OCI-LY7 (cell line): Measurements from ENCODE around the gene TBC1D21. TPM values are rescaled to one million over a fixed set of nuclear protein-coding genes. Genes with fewer than 3 reads are reported as not detected.

Experiments used
- BruUV-seq: library from RNA; stranded (reverse); fragments of 400-500 nt; replicated peaks from 2 replicates; lab custom pipeline; 2021; lab: Mats Ljungman, UMichigan
- CTCF ChIA-PET: fragments of 300-600 bp; sonication (Branson Sonifier 250); formaldehyde crosslinking; loops from one replicate; lab custom pipeline; 2022; ENCODE audit warnings: antibody characterized with exemption; ENCODE audit not compliant: unreplicated experiment; lab: Charles Lee
- POLR2A ChIA-PET: fragments of 300-600 bp; sonication (Branson Sonifier 250); formaldehyde crosslinking; loops from one replicate; lab custom pipeline; 2022; ENCODE audit warnings: antibody characterized with exemption; lab: Charles Lee
- DNase-seq: peaks from one replicate; pipeline ENCODE4 v3.0.0-alpha.2; 2015; ENCODE audit warnings: low spot score
- H2AFZ ChIP-seq: fragments of 200-600 bp; sonication (generic), shearing (Covaris generic); 2 replicates; pipeline ENCODE4 v1.6.1; 2014; ENCODE audit warnings: mild to moderate bottlenecking, antibody characterized with exemption, low read length, moderate library complexity
- H3K27ac ChIP-seq: fragments of 200-600 bp; sonication (generic); 2 replicates; pipeline ENCODE4 v1.5.1; 2014; ENCODE audit warnings: mixed run types, low read depth, mild to moderate bottlenecking, moderate library complexity, low read length, inconsistent platforms; ENCODE audit not compliant: poor library complexity, severe bottlenecking
- H3K36me3 ChIP-seq: fragments of 200-600 bp; sonication (generic); 2 replicates; pipeline ENCODE4 v1.6.1; 2014; ENCODE audit warnings: mild to moderate bottlenecking, antibody characterized with exemption, low read length, moderate library complexity, mixed read lengths; ENCODE audit not compliant: insufficient read depth
- H3K4me1 ChIP-seq: fragments of 200-600 bp; sonication (generic); 2 replicates; pipeline ENCODE4 v1.5.1; 2014; ENCODE audit warnings: mild to moderate bottlenecking, low read length; ENCODE audit not compliant: insufficient read depth, poor library complexity, severe bottlenecking
- H3K4me2 ChIP-seq: fragments of 200-600 bp; sonication (generic); 2 replicates; pipeline ENCODE4 v1.6.1; 2014; ENCODE audit warnings: mild to moderate bottlenecking, low read length
- H3K4me3 ChIP-seq: fragments of 200-600 bp; sonication (generic); 2 replicates; pipeline ENCODE4 v1.5.1; 2014; ENCODE audit warnings: mild to moderate bottlenecking, low read depth, low read length; ENCODE audit not compliant: poor library complexity, severe bottlenecking
- H3K79me2 ChIP-seq: fragments of 200-600 bp; sonication (generic); 2 replicates; pipeline ENCODE4 v1.6.1; 2016; ENCODE audit warnings: low read depth, mild to moderate bottlenecking, low read length, moderate library complexity, mixed read lengths; ENCODE audit not compliant: insufficient read depth
- H3K9me2 ChIP-seq: fragments of 200-600 bp; sonication (generic); 2 replicates; pipeline ENCODE4 v1.6.1; 2016; ENCODE audit warnings: mild to moderate bottlenecking, low read length, mixed read lengths; ENCODE audit not compliant: insufficient read depth
- H3K9me3 ChIP-seq: fragments of 200-600 bp; sonication (generic); 2 replicates; pipeline ENCODE4 v1.6.1; 2014; ENCODE audit warnings: mild to moderate bottlenecking, mixed run types, low read length, mixed read lengths
- H4K20me1 ChIP-seq: fragments of 200-600 bp; sonication (generic); 2 replicates; pipeline ENCODE4 v1.6.1; 2014; ENCODE audit warnings: mild to moderate bottlenecking, antibody characterized with exemption, low read length, moderate library complexity, mixed read lengths; ENCODE audit not compliant: insufficient read depth
- CTCF ChIP-seq: fragments of 200-600 bp; sonication (generic); conservative IDR thresholded peaks from 2 replicates; pipeline ENCODE4 v1.5.1; 2014; ENCODE audit warnings: mild to moderate bottlenecking, antibody characterized with exemption, low read length, moderate library complexity, mixed read lengths
- EZH2phosphoT487 ChIP-seq: fragments of 200-600 bp; sonication (generic); IDR thresholded peaks from 2 replicates; pipeline ENCODE4 v1.6.1; 2018; ENCODE audit warnings: low read depth, borderline replicate concordance, mild to moderate bottlenecking, mixed run types, antibody characterized with exemption, low read length, moderate library complexity, mixed read lengths
- intact Hi-C: fragments of 100-400 bp; cut with micrococcal nuclease; formaldehyde crosslinking; loops from one replicate; pipeline ENCODE4 v1.10.0; 2022; ENCODE audit not compliant: unreplicated experiment
- total RNA-seq, 2 experiments: library from RNA; depleted of rRNA in 1 of 2; stranded (reverse); fragments of >200 nt in 1 of 2; shearing (Covaris generic) in 1 of 2; gene quantifications; 2 replicates each; pipeline ENCODE4 v1.2.3, GENCODE V29; 2014 to 2022

Gene TBC1D21
- total RNA-seq, 2 experiments from 2014 or later = not detected

- no peaks in the 10 kb centered on the region for H3K4me1 ChIP-seq
- no TSS peak for BruUV-seq
- H3K4me2 ChIP-seq = no peak overlapping the region
- TF ChIP-seq CTCF (no peak), EZH2phosphoT487 (no peak)
- H3K9me3 ChIP-seq = no peaks in the 10 kb centered on the region
- H3K27ac ChIP-seq = no peak overlapping the region
- no peak for DNase-seq
- no peak overlapping the region for H2AFZ ChIP-seq
- H3K9me2 ChIP-seq = no peaks in the 10 kb centered on the region
- ChIA-PET CTCF (no interaction called here), POLR2A (no interaction called here)
- H3K36me3 ChIP-seq = no peaks in the 10 kb centered on the region
- intact Hi-C loops = no loop called here
- no peaks in the 10 kb centered on the region for H3K79me2 ChIP-seq
- H4K20me1 ChIP-seq = no peaks in the 10 kb centered on the region
- no peak overlapping the region for H3K4me3 ChIP-seq
Measured at GRCh38 chr15:73899197-73900094, 26.1 kb downstream of the TBC1D21 start.

- no TSS peak for BruUV-seq
- no peak for TF ChIP-seq CTCF
- no peak for TF ChIP-seq EZH2phosphoT487
- POLR2A ChIA-PET = no interaction called here
- Histone ChIP-seq H3K79me2 (no peaks in the 10 kb centered on the region), H4K20me1 (no peaks in the 10 kb centered on the region), H3K36me3 (no peaks in the 10 kb centered on the region), H3K9me3 (no peaks in the 10 kb centered on the region), H3K4me2 (no peak overlapping the region), H2AFZ (no peak overlapping the region), H3K4me1 (no peaks in the 10 kb centered on the region), H3K9me2 (no peaks in the 10 kb centered on the region), H3K4me3 (no peak overlapping the region), H3K27ac (no peak overlapping the region)
- intact Hi-C loops = no loop called here
- CTCF ChIA-PET = interaction anchor here (0.6 kb wide), 1 partner anchor 73 kb away, joined by 3 read pairs; no protein-coding TSS in a partner anchor
- no peak for DNase-seq
Measured at GRCh38 chr15:73900095-73900712, 26.8 kb downstream of the TBC1D21 start.
